ENCODE measurements around the gene FAM210A.

Gene FAM210A

GRCh38 chr18:13623871-13624270 lies 102.5 kb downstream of the FAM210A start:
- H3K4me3 ChIP-seq (ENCODE audit: low read length) = no peak overlapping the region
- H3K4me2 ChIP-seq (ENCODE audit: low read depth, low read length) = no peak overlapping the region
- H3K27ac ChIP-seq (ENCODE audit: low read length) = no peak overlapping the region
- no peaks in the 10 kb centered on the region for H3F3A ChIP-seq (ENCODE audit: insufficient read depth, low read length)
- TF ChIP-seq EZH2phosphoT487 (IDR thresholded peaks at IDR 0.05; ENCODE audit: low read length) = no peak
- TF ChIP-seq EZH2 (optimal IDR thresholded peaks at IDR 0.05; ENCODE audit: low read depth, low read length) = no peak
- TF ChIP-seq CTCF (IDR thresholded peaks at IDR 0.05; ENCODE audit: low read length) = no peak
- H3K9me3 ChIP-seq (replicated peaks; ENCODE audit: insufficient read depth, low read length) = no peaks in the 10 kb centered on the region
- H2AFZ ChIP-seq (ENCODE audit: low read length) = no peak overlapping the region
- no peak for DNase-seq
- no peaks in the 10 kb centered on the region for H3K27me3 ChIP-seq (replicated peaks; ENCODE audit: insufficient read depth, low read length)
- no peak overlapping the region for H3K9ac ChIP-seq (ENCODE audit: low read length)
- no peaks in the 10 kb centered on the region for H3K9me2 ChIP-seq (replicated peaks; ENCODE audit: insufficient read depth, low read length)
- no peaks in the 10 kb centered on the region for H3K4me1 ChIP-seq (ENCODE audit: low read length)
- H3K36me3 ChIP-seq (replicated peaks; ENCODE audit: insufficient read depth, low read length) = no peaks in the 10 kb centered on the region
- H3K79me2 ChIP-seq (ENCODE audit: low read length) = no peaks in the 10 kb centered on the region
- H4K20me1 ChIP-seq (ENCODE audit: insufficient read depth, low read length) = no peaks in the 10 kb centered on the region

GRCh38 chr18:13623348-13623747 lies 103.0 kb downstream of the FAM210A start:
- H3K27ac ChIP-seq (ENCODE audit: low read length) = no peak overlapping the region
- H3K9me2 ChIP-seq (replicated peaks; ENCODE audit: insufficient read depth, low read length) = no peaks in the 10 kb centered on the region
- H3K27me3 ChIP-seq (replicated peaks; ENCODE audit: insufficient read depth, low read length) = no peaks in the 10 kb centered on the region
- H3K36me3 ChIP-seq (replicated peaks; ENCODE audit: insufficient read depth, low read length) = no peaks in the 10 kb centered on the region
- no peak for DNase-seq
- H3K9ac ChIP-seq (ENCODE audit: low read length) = no peak overlapping the region
- H2AFZ ChIP-seq (ENCODE audit: low read length) = no peak overlapping the region
- H3K4me1 ChIP-seq (ENCODE audit: low read length) = no peaks in the 10 kb centered on the region
- H3F3A ChIP-seq (ENCODE audit: insufficient read depth, low read length) = no peaks in the 10 kb centered on the region
- H3K4me3 ChIP-seq (ENCODE audit: low read length) = no peak overlapping the region
- TF ChIP-seq CTCF (IDR thresholded peaks at IDR 0.05; ENCODE audit: low read length) = no peak
- no peak for TF ChIP-seq EZH2phosphoT487 (IDR thresholded peaks at IDR 0.05; ENCODE audit: low read length)
- no peak for TF ChIP-seq EZH2 (optimal IDR thresholded peaks at IDR 0.05; ENCODE audit: low read depth, low read length)
- H4K20me1 ChIP-seq (ENCODE audit: insufficient read depth, low read length) = no peaks in the 10 kb centered on the region
- H3K9me3 ChIP-seq (replicated peaks; ENCODE audit: insufficient read depth, low read length) = no peaks in the 10 kb centered on the region
- H3K4me2 ChIP-seq (ENCODE audit: low read depth, low read length) = no peak overlapping the region
- H3K79me2 ChIP-seq (ENCODE audit: low read length) = no peaks in the 10 kb centered on the region

GRCh38 chr18:13622751-13623150 lies 103.6 kb downstream of the FAM210A start:
- no peak overlapping the region for H3K9ac ChIP-seq (ENCODE audit: low read length)
- H3K79me2 ChIP-seq (ENCODE audit: low read length) = no peaks in the 10 kb centered on the region
- no peak overlapping the region for H3K4me3 ChIP-seq (ENCODE audit: low read length)
- H3K4me1 ChIP-seq (ENCODE audit: low read length) = no peaks in the 10 kb centered on the region
- H3F3A ChIP-seq (ENCODE audit: insufficient read depth, low read length) = no peaks in the 10 kb centered on the region
- no peaks in the 10 kb centered on the region for H3K27me3 ChIP-seq (replicated peaks; ENCODE audit: insufficient read depth, low read length)
- H3K9me3 ChIP-seq (replicated peaks; ENCODE audit: insufficient read depth, low read length) = no peaks in the 10 kb centered on the region
- no peak overlapping the region for H3K4me2 ChIP-seq (ENCODE audit: low read depth, low read length)
- H2AFZ ChIP-seq (ENCODE audit: low read length) = no peak overlapping the region
- no peak for TF ChIP-seq CTCF (IDR thresholded peaks at IDR 0.05; ENCODE audit: low read length)
- no peak for TF ChIP-seq EZH2phosphoT487 (IDR thresholded peaks at IDR 0.05; ENCODE audit: low read length)
- H4K20me1 ChIP-seq (ENCODE audit: insufficient read depth, low read length) = no peaks in the 10 kb centered on the region
- no peak overlapping the region for H3K27ac ChIP-seq (ENCODE audit: low read length)
- no peaks in the 10 kb centered on the region for H3K36me3 ChIP-seq (replicated peaks; ENCODE audit: insufficient read depth, low read length)
- no peak for DNase-seq
- no peaks in the 10 kb centered on the region for H3K9me2 ChIP-seq (replicated peaks; ENCODE audit: insufficient read depth, low read length)
